Measurements from ENCODE around the gene PPP6R2.

DNA sequence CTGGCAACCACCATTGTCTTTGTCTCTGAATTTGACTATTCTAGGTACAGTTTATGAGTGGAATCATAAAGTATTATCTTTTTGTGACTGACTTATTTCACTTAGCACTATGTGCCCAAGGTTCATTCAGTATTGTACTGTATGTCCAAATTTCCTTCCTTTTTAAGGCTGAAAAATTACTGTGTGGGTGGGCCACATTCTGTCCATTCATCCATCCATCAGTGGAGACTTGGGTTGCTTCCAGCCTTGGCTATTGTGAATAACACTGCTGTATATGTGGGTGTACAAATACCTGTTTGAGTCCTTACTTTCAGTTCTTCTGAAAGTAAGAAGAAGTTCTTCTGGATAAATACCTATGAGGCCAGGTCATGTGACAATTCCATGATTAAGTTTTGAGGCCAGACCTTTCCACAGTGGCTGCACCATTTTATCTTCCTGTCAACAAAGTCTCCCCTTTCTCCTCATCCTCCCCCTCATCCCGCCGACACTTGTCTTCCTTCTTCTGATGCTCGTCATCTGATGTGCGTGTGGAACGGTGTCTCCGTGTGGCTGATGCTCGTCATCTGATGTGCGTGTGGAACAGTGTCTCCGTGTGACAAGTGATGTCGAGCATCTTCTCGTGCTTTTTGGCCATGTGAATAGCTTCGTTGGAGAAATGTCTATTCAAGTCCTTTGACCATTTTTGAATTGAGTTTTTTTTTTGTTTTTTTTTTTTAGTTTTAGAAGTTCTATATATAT lies 82.2 kb downstream of the PPP6R2 start:
- TF ChIP-seq, protein P1, sequence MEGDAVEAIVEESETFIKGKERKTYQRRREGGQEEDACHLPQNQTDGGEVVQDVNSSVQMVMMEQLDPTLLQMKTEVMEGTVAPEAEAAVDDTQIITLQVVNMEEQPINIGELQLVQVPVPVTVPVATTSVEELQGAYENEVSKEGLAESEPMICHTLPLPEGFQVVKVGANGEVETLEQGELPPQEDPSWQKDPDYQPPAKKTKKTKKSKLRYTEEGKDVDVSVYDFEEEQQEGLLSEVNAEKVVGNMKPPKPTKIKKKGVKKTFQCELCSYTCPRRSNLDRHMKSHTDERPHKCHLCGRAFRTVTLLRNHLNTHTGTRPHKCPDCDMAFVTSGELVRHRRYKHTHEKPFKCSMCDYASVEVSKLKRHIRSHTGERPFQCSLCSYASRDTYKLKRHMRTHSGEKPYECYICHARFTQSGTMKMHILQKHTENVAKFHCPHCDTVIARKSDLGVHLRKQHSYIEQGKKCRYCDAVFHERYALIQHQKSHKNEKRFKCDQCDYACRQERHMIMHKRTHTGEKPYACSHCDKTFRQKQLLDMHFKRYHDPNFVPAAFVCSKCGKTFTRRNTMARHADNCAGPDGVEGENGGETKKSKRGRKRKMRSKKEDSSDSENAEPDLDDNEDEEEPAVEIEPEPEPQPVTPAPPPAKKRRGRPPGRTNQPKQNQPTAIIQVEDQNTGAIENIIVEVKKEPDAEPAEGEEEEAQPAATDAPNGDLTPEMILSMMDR (conservative IDR thresholded peaks at IDR 0.05; ENCODE audit: low read length) = no peak
- TF ChIP-seq EZH2phosphoT487 (IDR thresholded peaks at IDR 0.05; ENCODE audit: borderline replicate concordance) = no peak

Measured in Loucy (cell line).